Loucy (cell line): Measurements from ENCODE around the gene AGRN.

Source experiments
- EZH2phosphoT487 ChIP-seq: fragments of 200-600 bp; IDR thresholded peaks from 2 replicates; pipeline ENCODE4 v1.6.1; 2018; ENCODE audit warnings: antibody characterized with exemption, mild to moderate bottlenecking, moderate library complexity, borderline replicate concordance
- TF ChIP-seq, protein P1 (sequence below): fragments of 200-600 bp; sonication (generic); conservative IDR thresholded peaks from 2 replicates; pipeline ENCODE4 v1.5.1; 2014; ENCODE audit warnings: mild to moderate bottlenecking, antibody characterized with exemption, low read length

DNA sequence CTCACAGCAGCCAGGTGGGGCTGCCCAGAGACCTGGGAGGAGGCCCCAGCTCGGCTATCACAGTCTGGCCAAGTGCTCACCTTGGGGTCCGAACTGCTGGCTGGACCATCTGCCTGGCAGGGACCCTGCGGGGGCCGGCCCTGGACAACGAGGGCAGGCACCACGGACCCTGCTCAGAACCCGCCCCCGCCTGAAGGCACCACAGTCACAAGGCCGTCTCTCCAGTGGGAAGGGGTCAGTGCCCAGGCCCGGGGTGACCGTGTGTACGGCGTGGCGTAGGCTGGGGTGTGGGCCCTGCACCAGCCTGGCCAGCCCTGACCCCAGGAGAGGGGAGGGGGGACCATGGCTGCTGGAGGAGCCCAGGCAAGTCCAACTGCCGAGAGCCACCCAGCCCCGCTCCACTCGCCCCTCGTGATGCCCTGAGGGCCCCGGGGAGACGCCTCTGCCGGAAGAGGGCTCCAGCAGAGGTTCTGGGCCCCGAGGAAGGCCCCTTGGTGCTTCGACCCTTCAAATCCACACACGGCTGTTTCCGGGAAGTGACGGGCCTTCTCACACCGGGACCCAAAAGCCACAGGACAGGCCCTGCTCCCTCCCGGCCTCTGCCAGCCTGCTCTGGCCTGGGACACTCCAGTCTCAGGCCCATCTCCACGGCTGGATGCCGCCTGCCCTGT lies 65.4 kb downstream of the AGRN start:
- TF ChIP-seq, protein P1, sequence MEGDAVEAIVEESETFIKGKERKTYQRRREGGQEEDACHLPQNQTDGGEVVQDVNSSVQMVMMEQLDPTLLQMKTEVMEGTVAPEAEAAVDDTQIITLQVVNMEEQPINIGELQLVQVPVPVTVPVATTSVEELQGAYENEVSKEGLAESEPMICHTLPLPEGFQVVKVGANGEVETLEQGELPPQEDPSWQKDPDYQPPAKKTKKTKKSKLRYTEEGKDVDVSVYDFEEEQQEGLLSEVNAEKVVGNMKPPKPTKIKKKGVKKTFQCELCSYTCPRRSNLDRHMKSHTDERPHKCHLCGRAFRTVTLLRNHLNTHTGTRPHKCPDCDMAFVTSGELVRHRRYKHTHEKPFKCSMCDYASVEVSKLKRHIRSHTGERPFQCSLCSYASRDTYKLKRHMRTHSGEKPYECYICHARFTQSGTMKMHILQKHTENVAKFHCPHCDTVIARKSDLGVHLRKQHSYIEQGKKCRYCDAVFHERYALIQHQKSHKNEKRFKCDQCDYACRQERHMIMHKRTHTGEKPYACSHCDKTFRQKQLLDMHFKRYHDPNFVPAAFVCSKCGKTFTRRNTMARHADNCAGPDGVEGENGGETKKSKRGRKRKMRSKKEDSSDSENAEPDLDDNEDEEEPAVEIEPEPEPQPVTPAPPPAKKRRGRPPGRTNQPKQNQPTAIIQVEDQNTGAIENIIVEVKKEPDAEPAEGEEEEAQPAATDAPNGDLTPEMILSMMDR: no peak
- no peak for TF ChIP-seq EZH2phosphoT487
